Measurements from ENCODE around the gene ABCF3. TPM values are rescaled to one million over a fixed set of nuclear protein-coding genes. Genes with fewer than 3 reads are reported as not detected.

ABCF3 gene
- total and polyA plus RNA-seq, 10 donors: 35.3 to 90.7 (median 68.5) TPM

GRCh38 chr3:184198509-184198908 is 12.5 kb downstream of the ABCF3 start:
- no peaks in the 10 kb centered on the region for H3K27me3 ChIP-seq (replicated peaks in 1 of 7)
- DNase-seq: no peak
- H3K9me3 ChIP-seq: no peaks in the 10 kb centered on the region
- H3K27ac ChIP-seq: no peak overlapping the region
- TF ChIP-seq POLR2AphosphoS5 (IDR thresholded peaks at IDR 0.05) (no peak), POLR2A (IDR thresholded peaks at IDR 0.05) (no peak), CTCF (IDR thresholded peaks at IDR 0.05 in 8 of 11, conservative IDR thresholded peaks at IDR 0.05 in 3 of 11) (no peak)
- H3K4me1 ChIP-seq: no peaks in the 10 kb centered on the region
- H3K36me3 ChIP-seq: peaks cover 4 to 34% (median 27%) of the 10 kb centered on the region in 6 donors
- H3K4me3 ChIP-seq: no peak overlapping the region
- intact Hi-C loops (cut with DNase I; ENCODE audit: low total_unique reads): no loop called here
- 88 to 95% (median 91%) methylated on average over 9 of the region's 9 CpGs for WGBS, 5 donors

- H3K36me3 ChIP-seq: peaks cover 0 to 10% (median 5%) of the 10 kb centered on the region in 6 donors
- intact Hi-C loops (cut with DNase I; ENCODE audit: low total_unique reads): no loop called here
- H3K27me3 ChIP-seq (replicated peaks in 1 of 7): peaks cover 0 to 8% (median 0%) of the 10 kb centered on the region in 7 donors
- no peaks in the 10 kb centered on the region for H3K9me3 ChIP-seq
- H3K4me1 ChIP-seq: no peaks in the 10 kb centered on the region
- no peak for DNase-seq
- H3K4me3 ChIP-seq: no peak overlapping the region
- TF ChIP-seq POLR2A (IDR thresholded peaks at IDR 0.05) (no peak), POLR2AphosphoS5 (IDR thresholded peaks at IDR 0.05) (no peak), CTCF (IDR thresholded peaks at IDR 0.05 in 8 of 11, conservative IDR thresholded peaks at IDR 0.05 in 3 of 11) (no peak)
- H3K27ac ChIP-seq: no peak overlapping the region
These were observed 14.8 kb downstream of the ABCF3 start for GRCh38 chr3:184200825-184201224.

- intact Hi-C loops (cut with DNase I; ENCODE audit: low total_unique reads): no loop called here
- H3K36me3 ChIP-seq: no peaks in the 10 kb centered on the region
- no peak overlapping the region for H3K4me3 ChIP-seq
- H3K27me3 ChIP-seq (replicated peaks in 1 of 7): peaks cover 0 to 30% (median 0%) of the 10 kb centered on the region in 7 donors
- WGBS, 5 donors: 75 to 85% (median 83%) methylated on average over 8 of the region's 8 CpGs
- H3K27ac ChIP-seq: no peak overlapping the region
- no peaks in the 10 kb centered on the region for H3K9me3 ChIP-seq
- no peaks in the 10 kb centered on the region for H3K4me1 ChIP-seq
- TF ChIP-seq POLR2A (IDR thresholded peaks at IDR 0.05) (no peak), CTCF (IDR thresholded peaks at IDR 0.05 in 8 of 11, conservative IDR thresholded peaks at IDR 0.05 in 3 of 11) (no peak), POLR2AphosphoS5 (IDR thresholded peaks at IDR 0.05) (no peak)
- no peak for DNase-seq
These were observed 17.5 kb downstream of the ABCF3 start for GRCh38 chr3:184203526-184203925.

GRCh38 chr3:184209146-184209923 is 23.3 kb downstream of the ABCF3 start:
- no peak for DNase-seq
- H3K27me3 ChIP-seq (replicated peaks in 1 of 7): peaks cover 0 to 30% (median 0%) of the 10 kb centered on the region in 7 donors
- no peak overlapping the region for H3K27ac ChIP-seq
- H3K9me3 ChIP-seq: no peaks in the 10 kb centered on the region
- no peaks in the 10 kb centered on the region for H3K36me3 ChIP-seq
- H3K4me3 ChIP-seq: no peak overlapping the region
- TF ChIP-seq POLR2A (IDR thresholded peaks at IDR 0.05) (no peak), POLR2AphosphoS5 (IDR thresholded peaks at IDR 0.05) (no peak), CTCF (IDR thresholded peaks at IDR 0.05 in 8 of 11, conservative IDR thresholded peaks at IDR 0.05 in 3 of 11) (no peak)
- intact Hi-C loops (cut with DNase I; ENCODE audit: low total_unique reads): no loop called here
- H3K4me1 ChIP-seq: no peaks in the 10 kb centered on the region
- WGBS, 5 donors: 75 to 82% (median 78%) methylated on average over 11 of the region's 11 CpGs
